IMR-90 (cell line): ENCODE data around the gene RNASEH2B. TPM values are rescaled to one million over a fixed set of nuclear protein-coding genes. Genes with fewer than 3 reads are reported as not detected.

Experiments used
- ATAC-seq: fragments of 200-7000 bp; cut with Tn5 transposase; 2 replicates; pipeline ENCODE4 v1.9.1; 2020; ENCODE audit warnings: low read depth, mild to moderate bottlenecking, moderate library complexity
- BruUV-seq: library from RNA; stranded (reverse); fragments of 400-500 nt; replicated peaks from 2 replicates; lab custom pipeline; 2021; lab: Mats Ljungman, UMichigan
- CTCF ChIA-PET: fragments of 300-600 bp; formaldehyde crosslinking; extraction: SDS; loops from one replicate; lab custom pipeline; 2021; ENCODE audit warnings: antibody characterized with exemption; lab: Yijun Ruan, JAX
- POLR2A ChIA-PET: fragments of 300-600 bp; sonication (Branson Sonifier 250); formaldehyde crosslinking; loops from one replicate; lab custom pipeline; 2022; ENCODE audit warnings: antibody characterized with exemption; ENCODE audit not compliant: unreplicated experiment; lab: Charles Lee
- DNase-seq: peaks from one replicate; pipeline ENCODE4 v3.0.0; 2013
- H2AFZ ChIP-seq: replicated peaks from 2 replicates; pipeline ENCODE3; 2013; ENCODE audit warnings: low read length, mild to moderate bottlenecking; ENCODE audit not compliant: poor library complexity
- H2AK5ac ChIP-seq: 2 replicates; pipeline ENCODE4 v1.6.1; 2013; ENCODE audit warnings: low read depth, low read length, inconsistent platforms
- H2AK9ac ChIP-seq: replicated peaks from 2 replicates; pipeline ENCODE3; 2013; ENCODE audit warnings: mild to moderate bottlenecking, low read depth, low read length, moderate library complexity; ENCODE audit not compliant: poor library complexity
- H2BK120ac ChIP-seq: 2 replicates; pipeline ENCODE4 v1.6.1; 2013; ENCODE audit warnings: low read depth, low read length, inconsistent platforms
- H2BK15ac ChIP-seq: 3 replicates; pipeline ENCODE4 v1.6.1; 2013; ENCODE audit warnings: low read depth, low read length, inconsistent platforms
- H2BK20ac ChIP-seq: 2 replicates; pipeline ENCODE4 v1.6.1; 2013; ENCODE audit warnings: low read depth, mild to moderate bottlenecking, inconsistent platforms, low read length, moderate library complexity
- H2BK5ac ChIP-seq: 2 replicates; pipeline ENCODE4 v1.6.1; 2013; ENCODE audit warnings: mild to moderate bottlenecking, low read depth, low read length, inconsistent platforms; ENCODE audit not compliant: poor library complexity, severe bottlenecking
- H3K14ac ChIP-seq: replicated peaks from 2 replicates; pipeline ENCODE4 v1.6.1; 2013; ENCODE audit warnings: low read depth, low read length, inconsistent platforms
- H3K18ac ChIP-seq: 2 replicates; pipeline ENCODE4 v1.6.1; 2013; ENCODE audit warnings: low read depth, low read length, control low read depth
- H3K23ac ChIP-seq: 2 replicates; pipeline ENCODE4 v1.6.1; 2013; ENCODE audit warnings: low read depth, low read length, inconsistent platforms
- H3K27ac ChIP-seq: 2 replicates; pipeline ENCODE4 v1.5.1; 2013; ENCODE audit warnings: mild to moderate bottlenecking, control low read depth, low read length; ENCODE audit not compliant: insufficient read depth
- H3K27me3 ChIP-seq: 2 replicates; pipeline ENCODE4 v1.6.1; 2013; ENCODE audit warnings: low read length; ENCODE audit not compliant: control insufficient read depth, insufficient read depth
- H3K36me3 ChIP-seq: 2 replicates; pipeline ENCODE4 v1.6.1; 2013; ENCODE audit warnings: low read length, mixed read lengths; ENCODE audit not compliant: control insufficient read depth, insufficient read depth
- H3K4ac ChIP-seq: 2 replicates; pipeline ENCODE4 v1.6.1; 2013; ENCODE audit warnings: low read depth, low read length, inconsistent platforms
- H3K4me1 ChIP-seq: 2 replicates; pipeline ENCODE4 v1.6.1; 2013; ENCODE audit warnings: low read length, mixed read lengths; ENCODE audit not compliant: control insufficient read depth, insufficient read depth
- H3K4me2 ChIP-seq: 2 replicates; pipeline ENCODE4 v1.6.1; 2013; ENCODE audit warnings: low read depth, mild to moderate bottlenecking, control low read depth, low read length, moderate library complexity
- H3K4me3 ChIP-seq: 2 replicates; pipeline ENCODE4 v1.5.1; 2013; ENCODE audit warnings: low read depth, mild to moderate bottlenecking, control low read depth, low read length, moderate library complexity; ENCODE audit not compliant: insufficient read depth
- H3K56ac ChIP-seq: 2 replicates; pipeline ENCODE4 v1.6.1; 2013; ENCODE audit warnings: low read length, inconsistent platforms; ENCODE audit not compliant: insufficient read depth; ENCODE audit errors: extremely low read depth
- H3K79me1 ChIP-seq, 2 experiments: 2 replicates each; pipeline ENCODE4 v1.6.1; 2013; ENCODE audit warnings: low read length in 2 of 2, inconsistent platforms in 1 of 2, low read depth in 1 of 2
- H3K9ac ChIP-seq: 2 replicates; pipeline ENCODE4 v1.6.1; 2013; ENCODE audit warnings: low read depth, low read length, control low read depth
- H3K9me1 ChIP-seq: 2 replicates; pipeline ENCODE4 v1.6.1; 2013; ENCODE audit warnings: low read length, inconsistent platforms; ENCODE audit not compliant: insufficient read depth
- H3K9me3 ChIP-seq: 2 replicates; pipeline ENCODE4 v1.6.1; 2013; ENCODE audit warnings: low read length; ENCODE audit not compliant: control insufficient read depth, insufficient read depth
- H4K20me1 ChIP-seq: 2 replicates; pipeline ENCODE4 v1.6.1; 2013; ENCODE audit warnings: low read length, inconsistent platforms; ENCODE audit not compliant: insufficient read depth
- H4K5ac ChIP-seq: 2 replicates; pipeline ENCODE4 v1.6.1; 2013; ENCODE audit warnings: mild to moderate bottlenecking, low read depth, low read length, control low read depth
- H4K8ac ChIP-seq, 2 experiments: 2 replicates each; pipeline ENCODE4 v1.6.1; 2013; ENCODE audit warnings: low read depth in 2 of 2, low read length in 2 of 2, control low read depth in 1 of 2, inconsistent platforms in 1 of 2
- H4K91ac ChIP-seq: 2 replicates; pipeline ENCODE4 v1.6.1; 2013; ENCODE audit warnings: low read depth, low read length, inconsistent platforms; ENCODE audit not compliant: insufficient read depth
- CHD1 ChIP-seq: IDR thresholded peaks from 2 replicates; pipeline ENCODE4 v1.6.1; 2012; ENCODE audit warnings: low read depth, low read length, improper control_type of control experiment
- CTCF ChIP-seq: conservative IDR thresholded peaks from 2 replicates; pipeline ENCODE4 v1.5.1; 2012; ENCODE audit warnings: mild to moderate bottlenecking, low read depth, low read length, improper control_type of control experiment
- ELK1 ChIP-seq: fragments of 150-350 bp; IDR thresholded peaks from 2 replicates; pipeline ENCODE4 v1.6.1; 2016; ENCODE audit warnings: low read depth, mild to moderate bottlenecking, low read length, moderate library complexity, borderline replicate concordance
- FOS ChIP-seq: fragments of 150-350 bp; IDR thresholded peaks from 2 replicates; pipeline ENCODE4 v1.6.1; 2016; ENCODE audit warnings: low read depth, low read length
- MAZ ChIP-seq: IDR thresholded peaks from 2 replicates; pipeline ENCODE4 v1.6.1; 2012; ENCODE audit warnings: low read depth, mild to moderate bottlenecking, low read length, improper control_type of control experiment, moderate library complexity, borderline replicate concordance
- NFE2L2 ChIP-seq: fragments of 150-350 bp; IDR thresholded peaks from 2 replicates; pipeline ENCODE4 v1.6.1; 2016; ENCODE audit warnings: low read depth, mild to moderate bottlenecking, low read length
- RAD21 ChIP-seq: IDR thresholded peaks from 2 replicates; pipeline ENCODE4 v1.6.1; 2012; ENCODE audit warnings: low read length, improper control_type of control experiment
- RCOR1 ChIP-seq: IDR thresholded peaks from 2 replicates; pipeline ENCODE4 v1.6.1; 2012; ENCODE audit warnings: mild to moderate bottlenecking, low read length, improper control_type of control experiment; ENCODE audit not compliant: insufficient replicate concordance
- USF2 ChIP-seq: fragments of 150-350 bp; IDR thresholded peaks from 2 replicates; pipeline ENCODE4 v1.6.1; 2017; ENCODE audit warnings: mild to moderate bottlenecking, antibody characterized with exemption, low read length, low read depth
- dilution Hi-C: fragments of 300-500 bp; cut with HindIII; formaldehyde crosslinking; loops from one replicate; pipeline ENCODE4 v1.14.3; 2018; ENCODE audit warnings: low sequenced_read_pairs; ENCODE audit not compliant: unreplicated experiment
- in situ Hi-C: fragments of 300-500 bp; cut with MboI; formaldehyde crosslinking; loops from 3 replicates; pipeline ENCODE4 v1.14.3; 2019; ENCODE audit warnings: low sequenced_read_pairs, inconsistent platforms, mixed read lengths
- intact Hi-C: fragments of 100-400 bp; cut with micrococcal nuclease; formaldehyde crosslinking; loops from 2 replicates; pipeline ENCODE4 v1.10.0; 2022
- polyA plus RNA-seq, 3 experiments: library from polyadenylated mRNA; depleted of rRNA; stranded (reverse); fragments of >200 nt; gene quantifications; 2 replicates each; pipeline ENCODE4 v1.2.3, GENCODE V29; 2012; ENCODE audit warnings: low replicate concordance in 1 of 3
- total RNA-seq: library from RNA; depleted of rRNA; stranded (reverse); fragments of >200 nt; gene quantifications from 2 replicates; pipeline ENCODE4 v1.2.3, GENCODE V29; 2012

RNASEH2B gene
- total and polyA plus RNA-seq, 2 of the 4 experiments (the other 2 are of a cell fraction) = 11.2 to 14.2 TPM

- no peak overlapping the region for H2BK120ac ChIP-seq
- H3K27ac ChIP-seq = no peak overlapping the region
- H3K56ac ChIP-seq = no peak overlapping the region
- no peak for ATAC-seq
- no peaks in the 10 kb centered on the region for H3K9me1 ChIP-seq
- no peaks in the 10 kb centered on the region for H3K27me3 ChIP-seq
- no peak overlapping the region for H3K14ac ChIP-seq
- no peak overlapping the region for H2BK20ac ChIP-seq
- H4K20me1 ChIP-seq = no peaks in the 10 kb centered on the region
- no peak overlapping the region for H4K91ac ChIP-seq
- no TSS peak for BruUV-seq
- H3K4me2 ChIP-seq = no peak overlapping the region
- ChIA-PET CTCF (no interaction called here), POLR2A (no interaction called here)
- no peak overlapping the region for H3K4me3 ChIP-seq
- no peak overlapping the region for H3K23ac ChIP-seq
- H4K8ac ChIP-seq = no peak overlapping the region
- no peaks in the 10 kb centered on the region; the same call in 1 of the 2 replicates for H3K36me3 ChIP-seq
- no peak for DNase-seq
- H2AFZ ChIP-seq = no peak overlapping the region
- TF ChIP-seq CTCF (no peak), ELK1 (no peak), RAD21 (no peak), NFE2L2 (no peak), CHD1 (no peak), RCOR1 (no peak), FOS (no peak), MAZ (no peak), USF2 (no peak)
- intact Hi-C loops = no loop called here
- in situ Hi-C loops = loop anchor here (25.0 kb wide), 3 partner anchors 837 to 1262 kb away; partner anchors contain the start of gene TRIM13
- no peak overlapping the region for H3K9ac ChIP-seq
- H2BK5ac ChIP-seq = no peak overlapping the region
- no peak overlapping the region for H3K4ac ChIP-seq
- H3K79me1 ChIP-seq = peaks cover 0 to 16% of the 10 kb centered on the region in 2 experiments; a peak in 1 of 4 replicates
- H2BK15ac ChIP-seq = no peak overlapping the region
- no peak overlapping the region for H3K18ac ChIP-seq
- peaks cover 13% of the 10 kb centered on the region for H3K9me3 ChIP-seq
- no peaks in the 10 kb centered on the region for H3K4me1 ChIP-seq
- dilution Hi-C loops = no loop called here
- H4K5ac ChIP-seq = no peak overlapping the region
- H2AK5ac ChIP-seq = no peak overlapping the region
- no peak overlapping the region for H2AK9ac ChIP-seq
Measured at GRCh38 chr13:50924025-50924424, 14.4 kb downstream of the RNASEH2B start.
